ENCODE results near the gene LDLR.

The LDLR gene

DNA sequence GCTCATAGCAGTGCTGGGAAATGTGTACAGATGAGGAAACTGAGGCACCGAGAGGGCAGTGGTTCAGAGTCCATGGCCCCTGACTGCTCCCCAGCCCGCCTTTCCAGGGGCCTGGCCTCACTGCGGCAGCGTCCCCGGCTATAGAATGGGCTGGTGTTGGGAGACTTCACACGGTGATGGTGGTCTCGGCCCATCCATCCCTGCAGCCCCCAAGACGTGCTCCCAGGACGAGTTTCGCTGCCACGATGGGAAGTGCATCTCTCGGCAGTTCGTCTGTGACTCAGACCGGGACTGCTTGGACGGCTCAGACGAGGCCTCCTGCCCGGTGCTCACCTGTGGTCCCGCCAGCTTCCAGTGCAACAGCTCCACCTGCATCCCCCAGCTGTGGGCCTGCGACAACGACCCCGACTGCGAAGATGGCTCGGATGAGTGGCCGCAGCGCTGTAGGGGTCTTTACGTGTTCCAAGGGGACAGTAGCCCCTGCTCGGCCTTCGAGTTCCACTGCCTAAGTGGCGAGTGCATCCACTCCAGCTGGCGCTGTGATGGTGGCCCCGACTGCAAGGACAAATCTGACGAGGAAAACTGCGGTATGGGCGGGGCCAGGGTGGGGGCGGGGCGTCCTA lies 15.9 kb downstream of the LDLR start:
- no peak overlapping the region for H3K9ac ChIP-seq
- no peaks in the 10 kb centered on the region for H3K79me2 ChIP-seq
- H3K9me3 ChIP-seq (ENCODE audit: control insufficient read depth, low read length): no peaks in the 10 kb centered on the region
- no peak overlapping the region for H2AFZ ChIP-seq
- no peak overlapping the region for H3K4me2 ChIP-seq (ENCODE audit: low read length)
- H3K4me1 ChIP-seq: no peaks in the 10 kb centered on the region
- H3K27me3 ChIP-seq (ENCODE audit: control insufficient read depth, insufficient read depth, low read length): no peaks in the 10 kb centered on the region
- no peak overlapping the region for H3K4me3 ChIP-seq (ENCODE audit: low read depth, low read length)
- no peaks in the 10 kb centered on the region for H3K36me3 ChIP-seq (ENCODE audit: control insufficient read depth, insufficient read depth, low read length)
- TF ChIP-seq, protein P1, sequence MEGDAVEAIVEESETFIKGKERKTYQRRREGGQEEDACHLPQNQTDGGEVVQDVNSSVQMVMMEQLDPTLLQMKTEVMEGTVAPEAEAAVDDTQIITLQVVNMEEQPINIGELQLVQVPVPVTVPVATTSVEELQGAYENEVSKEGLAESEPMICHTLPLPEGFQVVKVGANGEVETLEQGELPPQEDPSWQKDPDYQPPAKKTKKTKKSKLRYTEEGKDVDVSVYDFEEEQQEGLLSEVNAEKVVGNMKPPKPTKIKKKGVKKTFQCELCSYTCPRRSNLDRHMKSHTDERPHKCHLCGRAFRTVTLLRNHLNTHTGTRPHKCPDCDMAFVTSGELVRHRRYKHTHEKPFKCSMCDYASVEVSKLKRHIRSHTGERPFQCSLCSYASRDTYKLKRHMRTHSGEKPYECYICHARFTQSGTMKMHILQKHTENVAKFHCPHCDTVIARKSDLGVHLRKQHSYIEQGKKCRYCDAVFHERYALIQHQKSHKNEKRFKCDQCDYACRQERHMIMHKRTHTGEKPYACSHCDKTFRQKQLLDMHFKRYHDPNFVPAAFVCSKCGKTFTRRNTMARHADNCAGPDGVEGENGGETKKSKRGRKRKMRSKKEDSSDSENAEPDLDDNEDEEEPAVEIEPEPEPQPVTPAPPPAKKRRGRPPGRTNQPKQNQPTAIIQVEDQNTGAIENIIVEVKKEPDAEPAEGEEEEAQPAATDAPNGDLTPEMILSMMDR (IDR thresholded peaks at IDR 0.05): no peak
- H3K27ac ChIP-seq: no peak overlapping the region

DNA sequence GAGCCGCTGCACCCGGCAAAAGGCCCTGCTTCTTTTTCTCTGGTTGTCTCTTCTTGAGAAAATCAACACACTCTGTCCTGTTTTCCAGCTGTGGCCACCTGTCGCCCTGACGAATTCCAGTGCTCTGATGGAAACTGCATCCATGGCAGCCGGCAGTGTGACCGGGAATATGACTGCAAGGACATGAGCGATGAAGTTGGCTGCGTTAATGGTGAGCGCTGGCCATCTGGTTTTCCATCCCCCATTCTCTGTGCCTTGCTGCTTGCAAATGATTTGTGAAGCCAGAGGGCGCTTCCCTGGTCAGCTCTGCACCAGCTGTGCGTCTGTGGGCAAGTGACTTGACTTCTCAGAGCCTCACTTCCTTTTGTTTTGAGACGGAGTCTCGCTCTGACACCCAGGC lies 17.2 kb downstream of the LDLR start:
- Histone ChIP-seq H3K4me2 (ENCODE audit: low read length) (no peak overlapping the region), H3K27me3 (ENCODE audit: control insufficient read depth, insufficient read depth, low read length) (no peaks in the 10 kb centered on the region), H3K4me3 (ENCODE audit: low read depth, low read length) (no peak overlapping the region), H2AFZ (no peak overlapping the region), H3K79me2 (no peaks in the 10 kb centered on the region), H3K27ac (no peak overlapping the region), H3K9me3 (ENCODE audit: control insufficient read depth, low read length) (no peaks in the 10 kb centered on the region), H3K4me1 (peaks cover 3% of the 10 kb centered on the region), H3K36me3 (ENCODE audit: control insufficient read depth, insufficient read depth, low read length) (no peaks in the 10 kb centered on the region), H3K9ac (no peak overlapping the region)
- TF ChIP-seq, protein P1 (IDR thresholded peaks at IDR 0.05): no peak

DNA sequence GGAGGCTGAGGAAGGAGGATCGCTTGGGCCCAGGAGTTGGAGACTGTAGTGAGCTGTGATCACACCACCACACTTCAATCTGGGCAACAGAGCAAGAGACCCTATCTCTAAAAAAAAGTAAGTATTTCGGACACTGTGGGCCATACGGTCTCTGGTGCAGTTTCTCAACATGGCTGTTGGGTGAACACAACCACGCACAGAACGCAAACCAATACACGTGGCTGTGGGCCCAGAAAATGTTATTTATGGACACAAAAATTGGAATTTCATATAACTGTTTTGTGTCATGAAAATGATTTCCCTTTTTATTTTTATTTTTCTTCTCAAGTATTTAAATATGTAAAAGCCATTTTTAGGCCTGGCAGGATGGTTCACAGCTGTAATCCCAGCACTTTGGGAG lies 19.5 kb downstream of the LDLR start:
- no peaks in the 10 kb centered on the region for H3K27me3 ChIP-seq (ENCODE audit: control insufficient read depth, insufficient read depth, low read length)
- H3K9me3 ChIP-seq (ENCODE audit: control insufficient read depth, low read length): no peaks in the 10 kb centered on the region
- TF ChIP-seq, protein P1 (IDR thresholded peaks at IDR 0.05): no peak
- no peak overlapping the region for H3K4me3 ChIP-seq (ENCODE audit: low read depth, low read length)
- no peak overlapping the region for H2AFZ ChIP-seq
- H3K79me2 ChIP-seq: no peaks in the 10 kb centered on the region
- no peak overlapping the region for H3K27ac ChIP-seq
- peaks cover 3% of the 10 kb centered on the region for H3K4me1 ChIP-seq
- H3K9ac ChIP-seq: no peak overlapping the region
- no peaks in the 10 kb centered on the region for H3K36me3 ChIP-seq (ENCODE audit: control insufficient read depth, insufficient read depth, low read length)
- no peak overlapping the region for H3K4me2 ChIP-seq (ENCODE audit: low read length)

DNA sequence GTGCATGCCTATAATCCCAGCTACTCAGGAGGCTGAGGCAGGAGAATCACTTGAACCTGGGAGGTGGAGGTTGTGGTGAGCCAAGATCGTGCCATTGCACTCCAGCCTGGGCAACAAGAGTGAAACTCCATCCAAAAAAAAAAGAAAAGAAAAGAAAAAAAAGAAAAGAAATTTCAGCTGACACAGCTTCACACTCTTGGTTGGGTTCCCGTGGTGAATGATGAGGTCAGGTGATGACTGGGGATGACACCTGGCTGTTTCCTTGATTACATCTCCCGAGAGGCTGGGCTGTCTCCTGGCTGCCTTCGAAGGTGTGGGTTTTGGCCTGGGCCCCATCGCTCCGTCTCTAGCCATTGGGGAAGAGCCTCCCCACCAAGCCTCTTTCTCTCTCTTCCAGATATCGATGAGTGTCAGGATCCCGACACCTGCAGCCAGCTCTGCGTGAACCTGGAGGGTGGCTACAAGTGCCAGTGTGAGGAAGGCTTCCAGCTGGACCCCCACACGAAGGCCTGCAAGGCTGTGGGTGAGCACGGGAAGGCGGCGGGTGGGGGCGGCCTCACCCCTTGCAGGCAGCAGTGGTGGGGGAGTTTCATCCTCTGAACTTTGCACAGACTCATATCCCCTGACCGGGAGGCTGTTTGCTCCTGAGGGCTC lies 22.0 kb downstream of the LDLR start:
- no peak overlapping the region for H3K4me3 ChIP-seq (ENCODE audit: low read depth, low read length)
- H3K4me1 ChIP-seq: peaks cover 3% of the 10 kb centered on the region
- H3K4me2 ChIP-seq (ENCODE audit: low read length): peak overlapping the region; percentile 46
- TF ChIP-seq, protein P1 (IDR thresholded peaks at IDR 0.05): no peak
- no peaks in the 10 kb centered on the region for H3K79me2 ChIP-seq
- H3K36me3 ChIP-seq (ENCODE audit: control insufficient read depth, insufficient read depth, low read length): no peaks in the 10 kb centered on the region
- H3K27me3 ChIP-seq (ENCODE audit: control insufficient read depth, insufficient read depth, low read length): no peaks in the 10 kb centered on the region
- no peak overlapping the region for H3K27ac ChIP-seq
- no peaks in the 10 kb centered on the region for H3K9me3 ChIP-seq (ENCODE audit: control insufficient read depth, low read length)
- peak overlapping the region; percentile 75 for H2AFZ ChIP-seq
- no peak overlapping the region for H3K9ac ChIP-seq

DNA sequence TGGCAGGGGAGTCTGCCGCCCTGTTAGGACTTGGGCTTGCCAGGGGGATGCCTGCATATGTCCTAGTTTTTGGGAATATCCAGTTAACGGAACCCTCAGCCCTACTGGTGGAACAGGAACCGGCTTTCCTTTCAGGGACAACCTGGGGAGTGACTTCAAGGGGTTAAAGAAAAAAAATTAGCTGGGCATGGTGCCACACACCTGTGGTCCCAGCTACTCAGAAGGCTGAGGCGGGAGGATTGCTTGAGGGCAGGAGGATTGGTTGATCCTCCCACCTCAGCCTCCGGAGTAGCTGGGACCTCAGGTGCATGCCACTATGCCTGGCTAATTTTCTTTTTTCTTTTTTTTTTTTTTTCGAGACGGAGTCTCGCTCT lies 22.5 kb downstream of the LDLR start:
- Histone ChIP-seq H3K4me3 (ENCODE audit: low read depth, low read length) (no peak overlapping the region), H3K27ac (no peak overlapping the region), H3K79me2 (no peaks in the 10 kb centered on the region), H3K4me1 (peaks cover 3% of the 10 kb centered on the region), H2AFZ (peak overlapping the region; percentile 75), H3K27me3 (ENCODE audit: control insufficient read depth, insufficient read depth, low read length) (no peaks in the 10 kb centered on the region), H3K4me2 (ENCODE audit: low read length) (peak overlapping the region; percentile 46), H3K9ac (no peak overlapping the region), H3K36me3 (ENCODE audit: control insufficient read depth, insufficient read depth, low read length) (no peaks in the 10 kb centered on the region), H3K9me3 (ENCODE audit: control insufficient read depth, low read length) (no peaks in the 10 kb centered on the region)
- TF ChIP-seq, protein P1 (IDR thresholded peaks at IDR 0.05): no peak

All from parathyroid adenoma (tissue), 2 donors.